Mesendoderm (in vitro differentiated cells): Measurements from ENCODE around the gene ARHGAP28. TPM values are rescaled to one million over a fixed set of nuclear protein-coding genes. Genes with fewer than 3 reads are reported as not detected.
A peak's percentile ranks its signal among the peaks of the same experiment; 100 is the strongest.

Source experiments
- DNase-seq: peaks from one replicate; pipeline ENCODE4 v3.0.0; 2013
- H2AK5ac ChIP-seq: 2 replicates; pipeline ENCODE4 v1.6.1; 2013; ENCODE audit warnings: low read length, inconsistent platforms
- H2BK120ac ChIP-seq: 2 replicates; pipeline ENCODE4 v1.6.1; 2013; ENCODE audit warnings: low read depth, mild to moderate bottlenecking, low read length, moderate library complexity, mixed read lengths
- H2BK15ac ChIP-seq: replicated peaks from 2 replicates; pipeline ENCODE4 v1.6.1; 2013; ENCODE audit warnings: low read depth, mild to moderate bottlenecking, moderate library complexity
- H2BK5ac ChIP-seq: 2 replicates; pipeline ENCODE4 v1.6.1; 2013; ENCODE audit warnings: low read length, inconsistent platforms
- H3K18ac ChIP-seq: 2 replicates; pipeline ENCODE4 v1.6.1; 2013; ENCODE audit warnings: mild to moderate bottlenecking, low read length, mixed read lengths
- H3K23ac ChIP-seq: one replicate; pipeline ENCODE4 v1.6.1; 2013; ENCODE audit warnings: low read length
- H3K27ac ChIP-seq: 2 replicates; pipeline ENCODE4 v1.5.1; 2013; ENCODE audit warnings: low read depth, mild to moderate bottlenecking, inconsistent platforms, low read length, moderate library complexity
- H3K27me3 ChIP-seq: 2 replicates; pipeline ENCODE4 v1.6.1; 2013; ENCODE audit warnings: low read length, control low read depth, mild to moderate bottlenecking, inconsistent platforms; ENCODE audit not compliant: insufficient read depth, poor library complexity
- H3K36me3 ChIP-seq: 2 replicates; pipeline ENCODE4 v1.6.1; 2013; ENCODE audit warnings: low read length, inconsistent platforms; ENCODE audit not compliant: control insufficient read depth, insufficient read depth
- H3K4ac ChIP-seq: one replicate; pipeline ENCODE4 v1.6.1; 2013; ENCODE audit warnings: low read depth, mild to moderate bottlenecking, low read length, moderate library complexity
- H3K4me1 ChIP-seq: 2 replicates; pipeline ENCODE4 v1.6.1; 2013; ENCODE audit warnings: low read depth, low read length, inconsistent platforms; ENCODE audit not compliant: control insufficient read depth
- H3K4me2 ChIP-seq: 2 replicates; pipeline ENCODE4 v1.6.1; 2013; ENCODE audit warnings: low read length
- H3K4me3 ChIP-seq: 2 replicates; pipeline ENCODE4 v1.5.1; 2013; ENCODE audit warnings: mild to moderate bottlenecking, low read length
- H3K56ac ChIP-seq: one replicate; pipeline ENCODE4 v1.6.1; 2013; ENCODE audit warnings: low read length
- H3K79me1 ChIP-seq: 2 replicates; pipeline ENCODE4 v1.6.1; 2013; ENCODE audit warnings: low read length, inconsistent platforms
- H3K79me2 ChIP-seq: 2 replicates; pipeline ENCODE4 v1.6.1; 2013; ENCODE audit warnings: mild to moderate bottlenecking, low read length; ENCODE audit not compliant: control insufficient read depth, insufficient read depth
- H3K9ac ChIP-seq: 2 replicates; pipeline ENCODE4 v1.6.1; 2013; ENCODE audit warnings: low read length, inconsistent platforms
- H4K5ac ChIP-seq: one replicate; pipeline ENCODE4 v1.6.1; 2013; ENCODE audit warnings: low read length
- H4K8ac ChIP-seq: one replicate; pipeline ENCODE4 v1.6.1; 2013; ENCODE audit warnings: low read depth, mild to moderate bottlenecking, control low read depth, low read length, moderate library complexity
- WGBS: extraction: QIAGEN DNeasy Blood & Tissue Kit; methylation state at CpG from one replicate; pipeline ENCODE4 v1.1.7; 2013; ENCODE audit warnings: low lambda C conversion rate, missing lambda C conversion rate; ENCODE audit not compliant: insufficient coverage; ENCODE audit errors: extremely low coverage; 5-methylcytosine and 5-hydroxymethylcytosine counted together
- polyA plus RNA-seq, 2 experiments: library from polyadenylated mRNA; stranded (reverse); fragments of 200-250 nt; gene quantifications; one replicate each; pipeline ENCODE4 v1.2.3, GENCODE V29; 2013

ARHGAP28 gene, protein sequence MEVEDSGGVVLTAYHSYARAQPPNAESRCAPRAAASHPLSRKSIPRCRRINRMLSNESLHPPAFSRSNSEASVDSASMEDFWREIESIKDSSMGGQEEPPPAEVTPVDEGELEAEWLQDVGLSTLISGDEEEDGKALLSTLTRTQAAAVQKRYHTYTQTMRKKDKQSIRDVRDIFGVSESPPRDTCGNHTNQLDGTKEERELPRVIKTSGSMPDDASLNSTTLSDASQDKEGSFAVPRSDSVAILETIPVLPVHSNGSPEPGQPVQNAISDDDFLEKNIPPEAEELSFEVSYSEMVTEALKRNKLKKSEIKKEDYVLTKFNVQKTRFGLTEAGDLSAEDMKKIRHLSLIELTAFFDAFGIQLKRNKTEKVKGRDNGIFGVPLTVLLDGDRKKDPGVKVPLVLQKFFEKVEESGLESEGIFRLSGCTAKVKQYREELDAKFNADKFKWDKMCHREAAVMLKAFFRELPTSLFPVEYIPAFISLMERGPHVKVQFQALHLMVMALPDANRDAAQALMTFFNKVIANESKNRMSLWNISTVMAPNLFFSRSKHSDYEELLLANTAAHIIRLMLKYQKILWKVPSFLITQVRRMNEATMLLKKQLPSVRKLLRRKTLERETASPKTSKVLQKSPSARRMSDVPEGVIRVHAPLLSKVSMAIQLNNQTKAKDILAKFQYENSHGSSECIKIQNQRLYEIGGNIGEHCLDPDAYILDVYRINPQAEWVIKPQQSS
- 10.2 TPM for polyA plus RNA-seq (2013, experiment 1 of 2)
- 10.4 TPM for polyA plus RNA-seq (2013, experiment 2 of 2)

- no CpG with 5 or more reads among the region's 96 CpGs for WGBS
These were observed at the start of gene ARHGAP28 for GRCh38 chr18:6729247-6730091. Gene ARHGAP28, plus strand, starts transcription at chr18:6729716. Its CDS starts 106 bp downstream, at chr18:6729822.

DNA sequence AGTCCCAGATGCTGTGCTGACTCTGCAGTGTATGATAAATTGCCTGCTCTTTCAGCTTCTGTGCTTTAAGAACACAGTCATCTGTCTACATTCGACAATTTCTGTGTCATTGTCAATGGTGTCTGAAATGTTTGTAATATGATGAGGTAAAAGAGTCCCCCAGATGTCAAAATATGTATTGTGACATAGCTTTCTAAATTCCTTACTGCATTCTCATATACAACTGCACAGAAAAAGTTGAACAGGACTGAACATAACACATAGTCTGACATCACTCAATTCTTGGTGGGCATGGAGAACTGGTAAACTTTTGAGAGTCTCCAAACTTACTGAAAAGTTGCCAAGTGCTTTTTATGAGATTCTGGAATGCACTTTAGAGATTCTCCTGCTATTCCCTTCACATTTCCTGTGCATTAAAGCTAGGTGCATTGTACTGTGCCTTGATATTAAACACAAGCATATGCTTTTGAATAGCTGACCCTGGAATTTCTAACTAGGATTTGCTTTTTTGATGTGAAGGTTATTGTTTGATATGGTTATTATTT, 48.1 kb upstream of the ARHGAP28 start:
- Histone ChIP-seq H3K4me1 (peaks cover 2% of the 10 kb centered on the region), H3K9ac (no peak overlapping the region), H3K23ac (no peak overlapping the region), H4K5ac (no peak overlapping the region), H2BK5ac (no peak overlapping the region), H3K27ac (no peak overlapping the region), H3K79me2 (no peaks in the 10 kb centered on the region), H3K4ac (no peak overlapping the region), H3K4me3 (no peak overlapping the region), H3K18ac (no peak overlapping the region), H3K79me1 (no peaks in the 10 kb centered on the region), H3K36me3 (no peaks in the 10 kb centered on the region), H4K8ac (no peak overlapping the region), H3K56ac (no peak overlapping the region), H3K27me3 (no peaks in the 10 kb centered on the region), H2AK5ac (no peak overlapping the region), H3K4me2 (no peak overlapping the region), H2BK15ac (no peak overlapping the region), H2BK120ac (no peak overlapping the region)
- DNase-seq, result no peak
- WGBS, result no CpG with 5 or more reads among the region's 1 CpG

More at GRCh38 chr18:6729247-6730091, at the start of gene ARHGAP28:
- Histone ChIP-seq H3K4ac (peak within 1 kb of the TSS; percentile 8), H3K23ac (no peak within 1 kb of the TSS), H3K4me3 (peak within 1 kb of the TSS; percentile 28), H3K27ac (peak within 1 kb of the TSS; percentile 96), H4K8ac (no peak within 1 kb of the TSS), H3K56ac (peak within 1 kb of the TSS; percentile 99), H3K79me2 (no peaks in the 10 kb centered on the region), H3K36me3 (no peaks in the 10 kb centered on the region), H4K5ac (no peak within 1 kb of the TSS), H3K79me1 (no peaks in the 10 kb centered on the region), H3K9ac (peak within 1 kb of the TSS; percentile 82), H2BK5ac (peak within 1 kb of the TSS; percentile 92), H2AK5ac (no peak within 1 kb of the TSS), H3K27me3 (no peaks in the 10 kb centered on the region), H2BK15ac (peak within 1 kb of the TSS; percentile 8), H2BK120ac (no peak within 1 kb of the TSS), H3K4me2 (peak within 1 kb of the TSS; percentile 51), H3K4me1 (peaks cover 7% of the 10 kb centered on the region), H3K18ac (peak within 1 kb of the TSS; percentile 42)
- DNase-seq, result peak; percentile 98

GRCh38 chr18:6682437-6683111, 46.9 kb upstream of the ARHGAP28 start:
- no peak overlapping the region for H3K27ac ChIP-seq
- WGBS, result no CpG with 5 or more reads among the region's 14 CpGs
- H3K4me1 ChIP-seq, result peaks cover 2% of the 10 kb centered on the region
- no peak overlapping the region for H4K5ac ChIP-seq
- no peaks in the 10 kb centered on the region for H3K79me1 ChIP-seq
- no peak overlapping the region for H3K4ac ChIP-seq
- no peaks in the 10 kb centered on the region for H3K36me3 ChIP-seq
- no peak overlapping the region for H3K18ac ChIP-seq
- H2AK5ac ChIP-seq, result no peak overlapping the region
- H2BK120ac ChIP-seq, result no peak overlapping the region
- H3K23ac ChIP-seq, result no peak overlapping the region
- H4K8ac ChIP-seq, result no peak overlapping the region
- H3K27me3 ChIP-seq, result no peaks in the 10 kb centered on the region
- no peaks in the 10 kb centered on the region for H3K79me2 ChIP-seq
- no peak overlapping the region for H3K9ac ChIP-seq
- no peak overlapping the region for H3K4me2 ChIP-seq
- no peak overlapping the region for H2BK5ac ChIP-seq
- no peak overlapping the region for H3K4me3 ChIP-seq
- no peak overlapping the region for H3K56ac ChIP-seq
- DNase-seq, result peak; percentile 10
- H2BK15ac ChIP-seq, result no peak overlapping the region

- Histone ChIP-seq H3K79me2 (no peaks in the 10 kb centered on the region), H3K4me1 (peaks cover 2% of the 10 kb centered on the region), H3K27ac (no peak overlapping the region), H2AK5ac (no peak overlapping the region), H3K18ac (no peak overlapping the region), H3K4me2 (no peak overlapping the region), H3K36me3 (no peaks in the 10 kb centered on the region), H2BK5ac (no peak overlapping the region), H2BK120ac (no peak overlapping the region), H3K23ac (no peak overlapping the region), H3K56ac (no peak overlapping the region), H2BK15ac (no peak overlapping the region), H3K27me3 (no peaks in the 10 kb centered on the region), H3K4ac (no peak overlapping the region), H3K4me3 (no peak overlapping the region), H3K79me1 (no peaks in the 10 kb centered on the region), H3K9ac (no peak overlapping the region), H4K8ac (no peak overlapping the region), H4K5ac (no peak overlapping the region)
- WGBS, result no CpG with 5 or more reads among the region's 25 CpGs
- peak; percentile 33 for DNase-seq
These were observed 46.2 kb upstream of the ARHGAP28 start for GRCh38 chr18:6683112-6683876.

- Histone ChIP-seq H3K4me2 (no peak overlapping the region), H3K27me3 (no peaks in the 10 kb centered on the region), H3K4me1 (no peaks in the 10 kb centered on the region), H2BK15ac (no peak overlapping the region), H3K4ac (no peak overlapping the region), H4K5ac (no peak overlapping the region), H2BK120ac (no peak overlapping the region), H3K56ac (no peak overlapping the region), H3K4me3 (no peak overlapping the region), H3K79me1 (no peaks in the 10 kb centered on the region), H3K36me3 (no peaks in the 10 kb centered on the region), H3K23ac (no peak overlapping the region), H2BK5ac (no peak overlapping the region), H2AK5ac (no peak overlapping the region), H3K27ac (no peak overlapping the region), H3K79me2 (no peaks in the 10 kb centered on the region), H3K18ac (no peak overlapping the region), H3K9ac (no peak overlapping the region), H4K8ac (no peak overlapping the region)
- DNase-seq, result no peak
These were observed 41.8 kb upstream of the ARHGAP28 start for GRCh38 chr18:6687676-6688075.
